ENCODE measurements around the gene FGF16.
"Not testable (repeated sequence)": the region's sequence is repeated elsewhere in the genome, so short reads cannot be mapped to it uniquely, and the experiment has no call there.

FGF16 gene

DNA sequence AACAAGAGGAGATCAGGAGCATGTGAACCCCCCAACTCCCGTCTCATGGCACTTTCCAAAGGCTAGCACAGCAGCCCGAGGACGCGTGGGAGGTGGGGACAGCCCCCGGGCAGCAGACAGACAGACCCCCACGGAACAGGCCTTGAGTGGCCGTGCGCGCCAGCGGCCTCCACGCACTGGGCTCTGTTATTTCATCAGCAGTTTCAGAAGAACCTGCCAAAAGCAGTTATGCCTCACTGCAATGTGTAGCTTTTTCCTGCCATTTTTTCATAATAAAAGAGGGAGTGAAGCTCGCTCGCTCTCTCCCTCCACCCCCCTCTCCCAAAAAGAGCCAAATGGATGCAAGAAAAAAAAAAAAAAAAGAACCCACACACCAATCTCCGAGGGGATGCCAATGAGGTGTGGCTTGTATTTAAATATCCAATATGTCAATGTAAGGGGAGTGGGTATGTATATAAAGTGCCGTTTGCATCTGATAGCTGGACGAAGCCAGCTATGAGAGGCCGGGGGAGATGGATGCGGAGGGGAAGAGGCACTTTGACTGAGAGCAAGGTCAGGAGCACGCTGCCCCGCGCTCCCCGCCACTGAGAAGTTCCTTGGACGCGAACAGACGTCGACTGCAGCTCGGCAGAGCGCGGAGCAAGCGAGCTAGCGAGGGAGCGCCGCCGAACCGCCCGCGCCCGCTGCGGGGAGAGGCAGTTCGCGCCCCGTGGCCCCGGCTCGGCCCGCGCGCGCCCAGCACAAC, at the start of gene FGF16:
FGF16 (plus strand) TSS at position 482 of the 745 bp plus-strand sequence. CDS start 286 bp downstream, outside the sequence.
- no peak for DNase-seq (ENCODE audit: low read depth)

DNA sequence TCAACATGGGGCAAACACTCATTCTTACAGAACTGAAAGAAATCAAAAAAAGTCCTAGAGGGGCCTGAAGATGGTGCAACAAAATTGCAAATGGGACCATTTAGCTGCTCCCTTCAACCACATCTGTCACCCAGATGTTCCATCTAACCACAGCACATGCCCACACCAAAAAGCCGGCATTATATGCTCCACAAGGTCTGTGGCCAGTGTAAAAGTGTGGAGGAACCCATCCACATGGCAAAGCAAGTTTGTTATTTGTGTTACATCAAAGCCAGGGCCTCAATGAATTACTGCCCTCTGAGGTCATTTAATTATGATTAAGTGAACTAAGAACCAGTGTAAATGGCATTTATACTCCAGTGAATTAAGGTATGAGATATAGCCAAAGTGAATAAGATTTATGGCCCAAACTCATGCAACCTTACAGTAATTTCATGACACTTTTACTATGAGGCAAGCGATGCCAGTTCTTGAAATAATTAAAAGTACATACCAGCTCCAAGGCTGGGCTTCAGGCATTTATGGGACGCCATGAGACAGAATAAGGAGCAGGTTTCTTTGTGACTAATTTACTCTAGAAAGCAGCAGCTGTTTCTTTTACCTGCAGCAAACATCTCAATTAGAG, 48.7 kb upstream of the FGF16 start:
- DNase-seq (ENCODE audit: low read depth): no peak

DNA sequence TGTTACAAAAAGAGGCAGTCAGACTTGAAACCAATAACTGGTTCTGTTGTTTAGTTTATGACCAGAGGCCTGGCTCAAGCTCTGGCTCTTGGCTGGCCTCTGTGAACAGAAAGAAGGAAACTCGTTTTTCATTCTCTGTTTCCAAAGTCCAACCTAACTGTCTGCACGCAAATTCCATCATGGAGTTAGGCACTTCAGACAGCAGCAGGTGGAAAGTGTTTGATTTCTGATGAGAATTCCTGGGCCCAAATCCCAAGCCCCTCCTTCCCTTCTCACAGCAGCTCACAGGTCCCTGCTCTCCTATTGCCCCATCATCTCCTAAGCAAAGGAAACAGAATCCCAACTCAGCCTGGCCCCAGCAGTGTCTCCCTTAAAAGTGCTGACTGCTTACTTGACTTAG, 42.8 kb upstream of the FGF16 start:
- no peak for DNase-seq (ENCODE audit: low read depth)

DNA sequence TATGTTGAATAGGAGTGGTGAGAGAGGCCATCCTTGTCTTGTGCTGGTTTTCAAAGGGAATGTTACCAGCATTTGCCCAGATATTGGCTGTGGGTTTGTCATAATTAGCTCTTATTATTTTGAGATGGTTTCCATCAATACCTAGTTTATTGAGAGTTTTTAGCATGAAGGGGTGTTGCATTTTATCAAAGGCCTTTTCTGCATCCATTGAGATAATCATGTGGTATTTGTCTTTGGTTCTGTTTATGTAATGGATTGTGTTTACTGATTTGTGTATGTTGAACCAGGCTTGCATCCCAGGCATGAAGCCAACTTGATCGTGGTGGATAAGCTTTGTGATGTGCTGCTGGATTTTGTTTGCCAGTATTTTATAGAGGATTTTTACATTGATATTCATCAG, 39.4 kb upstream of the FGF16 start:
- not testable (repeated sequence) for DNase-seq (ENCODE audit: low read depth)

DNA sequence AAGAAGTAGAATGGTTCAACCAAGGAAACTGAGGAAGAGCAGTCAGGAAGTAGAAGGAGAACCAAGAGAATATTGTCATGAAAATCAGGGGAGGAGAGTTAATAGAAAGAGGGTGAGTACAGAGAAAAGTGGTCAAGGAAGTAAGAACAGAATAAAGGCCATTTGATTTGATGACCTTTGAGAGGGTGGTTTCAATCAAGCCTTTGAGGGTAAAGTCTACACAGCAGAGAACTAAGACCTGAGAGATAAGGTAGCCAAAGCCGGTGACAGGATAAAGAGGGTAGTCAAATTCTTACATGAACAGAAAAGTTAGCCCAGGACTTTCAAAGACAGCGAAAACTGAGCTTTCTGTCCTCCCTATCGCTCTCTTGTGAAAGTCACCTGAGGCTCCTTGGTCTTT, 34.6 kb upstream of the FGF16 start:
- no peak for DNase-seq (ENCODE audit: low read depth)

DNA sequence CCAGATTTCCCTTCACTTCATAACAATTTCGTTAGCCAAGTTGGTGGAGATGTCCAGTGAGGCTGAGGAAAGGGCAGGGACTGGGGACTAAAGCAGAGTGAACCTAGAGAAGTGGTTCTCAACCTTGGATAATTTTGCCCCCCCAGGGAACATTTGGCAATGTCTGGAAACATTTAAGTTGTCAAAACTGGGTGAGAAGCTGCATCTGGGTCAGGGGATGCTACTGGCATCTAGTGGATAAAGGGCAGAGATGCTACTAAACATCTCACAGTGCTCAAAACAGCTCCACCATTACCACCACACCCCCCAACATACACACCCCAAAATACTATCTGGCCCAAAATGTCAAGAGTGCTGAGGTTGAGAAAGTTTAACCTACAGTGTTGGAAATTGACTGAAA, 32.0 kb upstream of the FGF16 start:
- DNase-seq (ENCODE audit: low read depth): no peak

DNA sequence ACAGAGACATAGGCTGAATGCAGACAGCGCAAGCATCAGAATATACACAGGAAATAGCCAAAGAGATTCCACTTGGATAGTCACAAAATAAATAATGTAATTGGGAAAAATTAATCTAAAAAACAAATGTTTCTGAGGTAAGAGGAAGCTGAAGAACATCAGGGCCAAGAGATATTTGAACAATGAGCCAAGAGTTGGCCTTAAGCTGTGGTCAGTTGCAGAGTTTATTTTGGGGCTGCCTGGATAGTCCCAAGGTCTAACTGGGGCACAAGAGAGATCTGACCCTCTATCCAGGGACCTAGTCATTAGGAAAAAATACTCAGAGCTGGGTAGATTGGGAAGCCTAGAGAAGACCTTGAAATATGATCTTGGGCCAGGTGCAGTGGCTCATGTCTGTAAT, 31.3 kb upstream of the FGF16 start:
- no peak for DNase-seq (ENCODE audit: low read depth)

DNA sequence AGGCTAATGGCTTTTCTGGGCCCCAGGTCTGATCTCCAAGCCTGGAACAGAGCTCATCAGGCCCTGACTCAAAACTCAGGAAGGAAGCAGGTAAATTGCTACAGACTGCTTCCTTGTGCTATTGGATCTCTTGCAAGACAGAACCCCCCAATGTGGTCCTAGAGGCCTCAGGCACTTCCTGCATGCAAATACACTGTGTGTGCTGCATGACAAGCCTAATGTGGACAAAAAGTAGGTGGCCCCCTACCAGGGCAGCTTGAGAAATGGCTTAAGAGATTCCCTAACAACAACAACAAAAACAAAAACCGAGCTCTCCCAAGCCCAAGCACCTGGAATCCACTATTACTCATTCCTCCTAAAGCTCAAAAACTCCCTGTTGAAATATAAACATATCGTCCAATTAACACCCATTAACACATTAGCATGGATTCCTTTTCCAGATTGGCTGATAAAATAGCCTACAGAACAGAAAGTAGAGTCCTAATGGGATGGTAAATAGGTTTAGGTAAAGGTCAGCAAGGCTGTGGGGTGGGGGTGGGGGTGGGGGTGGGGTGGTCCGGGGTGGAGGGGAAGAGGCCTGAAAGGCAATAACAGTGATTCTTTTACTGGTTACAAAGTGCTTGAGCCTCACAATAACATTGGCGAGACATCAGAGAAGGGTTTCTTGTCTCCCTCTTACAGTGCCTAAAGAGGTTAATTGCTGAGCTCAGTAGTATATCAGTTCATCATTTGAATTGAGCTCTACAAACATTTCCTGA, 24.1 kb upstream of the FGF16 start:
- DNase-seq (ENCODE audit: low read depth): no peak

DNA sequence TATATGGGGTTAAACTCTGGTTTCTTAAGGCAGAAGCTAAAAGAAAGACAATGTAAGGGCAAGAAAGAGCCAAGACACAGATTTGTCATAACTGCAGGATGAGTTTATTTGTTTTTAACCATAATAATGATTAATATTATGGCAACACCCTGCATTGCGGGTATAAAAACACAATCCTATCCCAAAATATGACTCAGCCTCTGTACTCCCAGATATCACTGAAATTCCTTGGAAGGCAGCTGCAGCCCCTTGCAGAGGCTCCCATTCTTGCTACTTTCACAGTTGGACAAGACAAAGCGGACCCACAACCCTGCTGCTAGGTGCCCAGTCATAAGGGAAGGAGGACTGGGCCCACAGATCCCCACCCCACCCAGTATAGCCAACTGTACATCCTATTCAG, 20.4 kb upstream of the FGF16 start:
- DNase-seq (ENCODE audit: low read depth): no peak

DNA sequence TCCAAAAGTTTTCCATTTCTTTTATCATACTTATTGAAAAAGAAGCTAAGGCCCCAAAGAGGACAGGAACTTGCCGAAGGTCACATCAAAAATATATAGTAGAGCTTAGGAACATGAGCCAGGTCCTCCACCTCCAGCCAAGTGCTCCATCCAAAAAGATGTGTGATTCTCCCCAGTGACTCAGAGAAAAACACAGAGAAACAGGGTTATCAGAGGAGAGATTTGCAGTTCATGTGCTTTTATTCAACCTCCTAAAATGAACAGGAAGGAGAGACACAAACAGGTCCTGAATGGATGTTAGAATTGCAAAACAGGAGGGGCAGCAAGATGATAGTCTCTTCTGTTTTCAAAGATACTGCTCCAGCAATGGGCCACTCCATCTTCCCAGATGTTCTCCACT, 19.6 kb upstream of the FGF16 start:
- DNase-seq (ENCODE audit: low read depth): no peak

DNA sequence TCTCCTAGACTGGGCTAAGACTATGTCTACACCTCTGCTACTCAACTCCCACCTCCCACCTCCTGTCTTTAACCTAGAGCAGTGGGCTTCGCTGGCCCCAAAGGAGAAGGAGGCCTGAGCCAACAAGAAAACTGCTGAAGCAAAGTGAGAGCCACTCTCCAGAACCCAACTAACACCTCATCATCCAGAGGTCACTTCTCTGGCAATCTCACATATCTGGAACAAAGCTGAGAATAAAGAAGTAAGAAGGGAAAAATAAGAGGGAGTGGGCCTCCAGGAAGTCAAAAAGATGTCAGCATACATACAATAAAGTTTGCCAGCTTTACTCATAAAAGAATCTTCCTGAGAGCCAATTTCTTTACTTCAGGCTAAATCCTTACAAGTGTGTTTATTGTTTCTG, 18.6 kb upstream of the FGF16 start:
- DNase-seq (ENCODE audit: low read depth): no peak

DNA sequence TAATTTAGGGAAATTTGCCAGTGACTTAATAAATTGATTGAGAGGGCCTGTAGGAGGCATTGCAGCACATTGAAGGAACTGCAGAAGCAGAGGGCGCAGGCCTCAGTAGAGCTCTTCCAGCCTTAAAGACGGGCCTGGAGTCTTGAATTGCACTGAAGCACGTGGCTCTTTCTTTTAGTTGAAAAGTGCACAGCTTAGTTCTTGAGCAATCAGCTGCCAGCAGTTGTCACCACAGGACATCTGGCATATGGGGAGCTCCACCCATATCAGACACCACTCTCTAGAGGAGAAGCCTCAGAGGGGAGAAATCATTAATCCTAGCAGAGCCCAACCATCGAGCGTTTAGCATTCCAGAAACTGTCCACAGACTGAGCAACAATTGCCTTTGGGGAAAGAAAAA, 16.0 kb upstream of the FGF16 start:
- DNase-seq (ENCODE audit: low read depth): no peak

DNA sequence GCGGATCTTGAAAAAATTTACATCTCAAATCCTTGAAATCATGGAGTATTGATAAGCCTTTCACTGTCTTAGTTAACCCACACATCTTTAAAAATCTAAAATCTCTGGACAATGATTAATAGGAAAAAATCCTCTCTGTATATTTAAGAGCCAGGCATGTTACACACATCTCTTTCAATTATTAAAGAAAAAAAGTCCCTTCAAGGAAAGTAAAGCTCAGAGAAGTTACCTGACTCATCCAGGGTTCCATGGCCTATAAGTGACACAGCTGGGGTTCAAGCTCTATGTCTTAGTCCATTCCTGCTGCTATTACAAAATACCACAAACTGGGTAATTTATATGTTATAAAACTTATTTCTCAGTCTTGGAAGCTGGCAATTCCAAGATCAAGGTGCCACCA, 14.2 kb upstream of the FGF16 start:
- no peak for DNase-seq (ENCODE audit: low read depth)

DNA sequence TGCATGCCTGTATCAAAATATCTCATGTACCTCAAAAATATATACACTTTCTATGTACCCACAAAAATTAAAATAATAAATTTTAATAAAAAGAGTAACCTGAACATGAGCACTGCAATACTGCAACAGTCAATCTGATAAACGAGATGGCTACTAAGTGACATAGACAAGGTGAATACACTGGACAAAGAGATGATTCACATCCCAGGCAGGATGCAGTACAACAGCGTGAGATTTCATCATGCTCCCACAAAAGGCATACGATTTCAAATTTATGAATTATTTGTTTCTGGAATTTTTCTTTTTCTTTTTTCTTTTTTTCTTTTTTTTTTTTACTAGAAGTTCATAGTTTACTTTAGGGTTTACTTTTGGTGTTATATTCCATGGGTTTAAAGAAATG, 12.2 kb upstream of the FGF16 start:
- DNase-seq (ENCODE audit: low read depth): no peak

DNA sequence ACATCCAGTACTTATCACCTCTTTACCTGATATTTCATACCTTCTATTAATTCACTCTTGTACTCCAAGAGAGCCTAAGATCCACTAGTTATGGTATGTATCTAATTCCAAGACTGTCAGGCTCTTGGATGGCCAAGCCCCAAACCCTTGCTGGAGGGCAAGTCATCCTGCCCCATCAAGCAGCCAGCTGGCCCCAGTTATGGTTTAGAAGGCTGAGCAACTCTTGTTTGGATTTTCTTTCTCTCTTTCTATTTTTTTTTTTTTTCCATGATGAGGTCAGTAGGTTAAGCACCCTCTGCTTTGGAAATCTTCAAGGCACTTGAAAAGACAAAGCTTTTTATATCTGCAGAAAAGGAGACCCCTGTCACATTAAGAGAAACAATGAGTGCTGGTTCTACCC, 10.9 kb upstream of the FGF16 start:
- DNase-seq (ENCODE audit: low read depth): no peak

DNA sequence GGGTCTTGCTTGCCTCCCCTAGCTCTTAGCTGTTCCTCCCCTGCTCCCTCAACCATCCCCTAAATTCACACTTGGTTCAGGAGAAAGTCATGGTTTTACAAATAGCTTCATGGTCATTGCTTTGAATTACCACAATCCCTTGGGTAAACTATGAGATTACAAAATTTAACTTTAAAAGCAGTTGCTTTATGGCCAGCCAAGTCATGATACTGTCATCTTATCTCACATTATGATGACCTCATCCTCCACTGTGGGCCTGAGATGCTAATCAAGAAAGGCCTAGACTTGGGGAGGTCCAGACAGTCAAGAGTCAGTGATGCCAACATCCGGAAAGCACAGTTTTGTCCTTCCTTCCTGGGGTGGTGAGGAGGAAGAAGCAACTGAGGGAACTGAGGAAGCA, 10.5 kb upstream of the FGF16 start:
- DNase-seq (ENCODE audit: low read depth): no peak

DNA sequence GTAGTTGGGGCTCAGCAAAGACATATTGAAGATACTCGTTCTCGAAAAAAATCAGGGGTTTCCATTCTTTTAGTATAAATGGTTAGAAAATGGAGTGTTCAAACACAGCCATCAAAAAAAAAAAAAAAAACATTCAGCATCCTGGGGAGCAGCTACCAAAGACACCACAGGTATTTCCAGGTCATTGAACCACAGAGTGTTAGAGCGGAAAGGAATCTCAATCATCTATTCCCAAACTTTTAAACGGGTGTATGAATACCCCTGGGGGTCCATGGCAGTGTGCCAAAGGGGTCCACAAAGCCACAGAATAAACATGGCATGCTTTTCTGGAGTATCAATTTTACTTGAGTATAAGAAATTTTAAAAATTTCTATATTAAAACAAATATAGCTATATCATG, 6.9 kb upstream of the FGF16 start:
- DNase-seq (ENCODE audit: low read depth): no peak

DNA sequence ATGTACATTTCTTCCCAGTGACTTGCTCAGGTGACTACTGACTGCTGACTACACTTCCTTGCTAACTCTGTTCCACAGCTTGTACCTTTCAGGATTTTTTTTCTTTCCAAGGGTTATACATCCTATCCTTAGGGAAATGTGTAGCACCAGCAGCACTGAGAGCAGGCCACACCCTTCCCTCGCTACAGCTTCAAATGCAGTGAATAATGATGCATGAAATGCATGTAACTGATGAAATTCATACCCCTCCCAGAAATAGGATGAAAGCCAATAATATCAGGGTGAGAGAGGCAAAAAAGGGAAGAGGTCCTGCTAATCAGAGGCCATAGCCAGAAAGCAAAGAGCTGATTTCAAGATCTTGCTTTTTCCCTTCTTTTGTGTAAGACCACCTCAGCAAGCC, 6.2 kb upstream of the FGF16 start:
- DNase-seq (ENCODE audit: low read depth): no peak

DNA sequence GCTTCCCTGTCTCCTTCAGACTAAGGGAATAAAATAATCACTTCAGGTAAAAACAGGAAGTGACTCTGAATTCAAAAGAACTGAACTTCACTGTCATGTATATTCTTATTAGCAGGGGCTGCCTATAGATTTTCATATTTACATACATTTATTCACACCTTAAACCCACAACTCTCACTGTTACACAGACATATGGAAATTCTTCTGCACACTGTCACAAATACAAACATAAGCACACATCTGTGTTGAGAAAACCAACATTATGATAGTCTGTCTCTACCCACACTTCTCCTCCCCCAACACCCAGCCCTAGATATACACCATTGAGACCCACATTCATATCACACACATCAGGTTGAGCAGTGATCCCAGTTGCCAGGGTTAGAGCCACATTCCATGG, 5.7 kb upstream of the FGF16 start:
- DNase-seq (ENCODE audit: low read depth): no peak

DNA sequence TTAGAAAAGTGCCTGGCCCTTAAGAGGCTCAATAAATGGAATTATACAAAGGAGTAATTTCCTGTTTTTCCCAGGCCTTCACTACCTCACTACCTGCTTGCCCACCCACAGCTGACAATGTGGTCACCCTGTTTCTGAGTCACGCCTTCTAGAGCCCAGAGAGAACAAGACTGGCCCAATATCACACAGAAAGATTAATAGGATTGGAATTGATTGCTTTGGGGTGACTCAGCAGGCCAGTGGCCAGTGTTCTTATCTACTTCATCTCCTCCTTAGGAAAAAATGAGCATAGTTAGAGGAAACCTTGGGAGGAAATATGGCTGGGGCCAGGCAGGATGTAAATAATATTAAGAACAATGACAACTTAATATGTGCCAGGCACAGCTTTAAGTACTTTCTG, 4.5 kb upstream of the FGF16 start:
- no peak for DNase-seq (ENCODE audit: low read depth)

DNA sequence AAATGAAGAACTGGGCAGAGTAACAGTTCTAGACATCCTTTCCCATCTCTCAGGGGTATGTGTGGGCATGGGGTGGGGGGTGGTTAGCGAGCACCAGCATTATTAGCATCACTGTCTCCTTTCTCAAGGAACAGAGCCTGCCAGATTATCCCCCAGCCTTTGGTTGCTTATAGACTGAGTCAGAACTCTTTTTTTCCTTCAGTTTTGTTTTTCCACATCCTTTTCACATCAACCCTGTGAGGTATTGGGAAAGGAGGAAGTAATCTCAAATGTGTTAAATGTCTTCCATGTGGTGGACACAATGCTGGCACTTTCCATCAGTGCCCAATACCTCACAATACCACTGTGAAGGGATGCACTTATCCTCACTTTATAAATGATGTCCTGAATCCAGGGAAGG, 3.1 kb upstream of the FGF16 start:
- no peak for DNase-seq (ENCODE audit: low read depth)

DNA sequence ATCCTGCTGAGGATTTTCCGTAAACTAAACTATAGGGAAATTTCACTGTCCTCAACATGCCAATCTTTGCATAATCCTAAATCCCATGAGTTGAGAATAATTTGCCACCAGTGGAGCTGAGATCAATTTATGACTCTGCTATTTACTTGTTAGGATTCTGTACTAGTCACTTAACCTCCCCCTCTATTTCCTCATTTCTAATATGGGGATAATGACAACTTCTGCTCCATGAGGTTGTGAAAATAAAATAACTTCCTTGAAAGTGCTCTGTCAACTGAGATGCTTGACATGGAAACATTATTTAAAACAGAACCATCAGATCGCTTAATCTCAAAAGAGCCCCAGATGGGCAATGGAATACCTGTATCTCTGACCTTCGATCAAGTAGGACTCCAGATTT, 2.6 kb upstream of the FGF16 start:
- no peak for DNase-seq (ENCODE audit: low read depth)

DNA sequence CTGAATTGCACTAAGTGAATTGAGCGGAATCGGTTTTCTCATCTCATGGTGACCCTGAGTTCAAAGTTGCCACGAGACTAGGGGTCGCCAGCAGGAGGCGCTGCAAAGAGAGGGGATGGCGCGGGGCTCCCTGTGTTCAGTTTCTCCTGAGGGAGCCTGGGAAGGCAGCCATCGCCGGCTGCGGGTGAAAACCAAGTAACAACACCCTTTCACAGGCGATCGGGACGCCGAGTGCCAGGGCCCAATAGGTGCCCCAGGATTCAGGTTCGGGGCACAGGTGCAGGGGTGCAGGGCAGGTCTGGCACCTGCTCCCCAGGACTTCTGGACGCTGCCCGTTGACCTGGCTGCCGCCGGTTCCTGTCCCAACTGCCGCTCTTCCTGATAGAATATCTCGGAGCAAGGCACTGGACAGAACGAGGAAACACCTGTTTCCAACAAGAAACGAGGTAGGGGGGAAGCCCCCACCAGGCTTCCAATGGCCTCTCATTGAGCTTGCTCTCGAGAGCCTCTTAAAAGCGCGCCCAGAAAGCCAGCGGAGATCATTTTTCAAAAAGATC, 1.1 kb upstream of the FGF16 start:
- DNase-seq (ENCODE audit: low read depth): no peak
